ENCODE data around the gene NAPSA.

NAPSA gene

GRCh38 chr19:50371914-50372475, 6.6 kb upstream of the NAPSA start:
- Histone ChIP-seq H3K9me3 (replicated peaks; ENCODE audit: low read length) (no peaks in the 10 kb centered on the region), H3K4me1 (ENCODE audit: control insufficient read depth, insufficient read depth, low read length) (peaks cover 4% of the 10 kb centered on the region), H3K4me3 (ENCODE audit: low read length) (no peak overlapping the region), H3K9ac (ENCODE audit: low read depth, low read length) (no peak overlapping the region), H3K27me3 (ENCODE audit: control insufficient read depth, insufficient read depth, low read length) (no peaks in the 10 kb centered on the region), H3K4me2 (ENCODE audit: low read length) (no peak overlapping the region), H3K36me3 (ENCODE audit: insufficient read depth, low read length) (no peaks in the 10 kb centered on the region)

DNA sequence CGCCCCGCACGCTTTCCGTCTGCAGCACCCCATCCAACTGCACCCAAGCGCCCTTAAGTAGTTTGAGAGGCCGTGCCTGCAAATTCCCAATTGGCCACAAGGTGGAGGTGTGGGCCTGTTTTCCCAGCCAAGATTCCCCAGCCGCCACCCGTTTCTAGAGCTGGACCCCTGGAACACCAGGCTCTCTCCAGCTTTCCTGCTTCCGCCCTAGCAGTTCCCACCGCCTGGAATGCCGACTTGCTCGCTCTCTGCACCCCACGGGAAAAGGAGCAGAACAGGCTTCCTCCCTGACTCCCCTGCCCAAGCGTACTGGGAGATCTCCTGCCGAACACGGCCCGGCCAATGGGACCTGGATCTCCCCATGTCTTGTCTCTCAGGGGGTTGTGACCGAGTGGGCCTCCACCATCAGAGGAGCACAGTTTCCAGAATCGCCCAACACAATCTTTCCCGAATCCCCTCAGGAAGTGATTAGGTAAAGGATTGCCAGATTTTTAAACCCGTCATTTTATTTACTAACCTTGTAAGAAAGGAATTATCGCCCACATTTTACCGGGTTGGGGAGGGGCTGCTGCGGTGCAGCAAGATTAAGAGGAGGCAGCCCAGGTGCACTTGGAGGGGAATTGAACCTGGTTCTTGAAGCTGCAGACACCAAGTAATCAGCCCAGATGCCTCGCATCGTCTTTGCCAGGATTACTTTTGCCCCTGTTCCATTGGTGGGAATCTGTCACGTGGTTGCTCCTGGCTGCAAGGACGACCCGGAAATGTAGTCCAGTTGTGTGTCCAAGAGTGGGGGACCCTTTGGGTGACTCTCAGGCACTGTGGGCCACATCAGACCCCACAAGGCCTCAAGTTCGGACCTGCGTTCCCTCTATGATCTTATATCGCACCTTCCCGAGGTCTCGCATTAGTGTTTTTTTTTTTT, 3.5 kb upstream of the NAPSA start:
- Histone ChIP-seq H3K36me3 (ENCODE audit: insufficient read depth, low read length) (no peaks in the 10 kb centered on the region), H3K27me3 (ENCODE audit: control insufficient read depth, insufficient read depth, low read length) (no peaks in the 10 kb centered on the region), H3K9me3 (replicated peaks; ENCODE audit: low read length) (no peaks in the 10 kb centered on the region), H3K4me1 (ENCODE audit: control insufficient read depth, insufficient read depth, low read length) (peaks cover 4% of the 10 kb centered on the region), H3K9ac (ENCODE audit: low read depth, low read length) (peak overlapping the region; percentile 86), H3K4me3 (ENCODE audit: low read length) (peak overlapping the region; percentile 91), H3K4me2 (ENCODE audit: low read length) (peak overlapping the region; percentile 94)

GRCh38 chr19:50362656-50363424, 2.6 kb downstream of the NAPSA start:
- H3K4me1 ChIP-seq (ENCODE audit: control insufficient read depth, insufficient read depth, low read length), result peaks cover 4% of the 10 kb centered on the region
- no peak overlapping the region for H3K9ac ChIP-seq (ENCODE audit: low read depth, low read length)
- no peak overlapping the region for H3K4me3 ChIP-seq (ENCODE audit: low read length)
- H3K36me3 ChIP-seq (ENCODE audit: insufficient read depth, low read length), result no peaks in the 10 kb centered on the region
- no peaks in the 10 kb centered on the region for H3K27me3 ChIP-seq (ENCODE audit: control insufficient read depth, insufficient read depth, low read length)
- no peak overlapping the region for H3K4me2 ChIP-seq (ENCODE audit: low read length)
- H3K9me3 ChIP-seq (replicated peaks; ENCODE audit: low read length), result no peaks in the 10 kb centered on the region

GRCh38 chr19:50362030-50362412, 3.4 kb downstream of the NAPSA start:
- Histone ChIP-seq H3K27me3 (ENCODE audit: control insufficient read depth, insufficient read depth, low read length) (no peaks in the 10 kb centered on the region), H3K4me3 (ENCODE audit: low read length) (no peak overlapping the region), H3K9ac (ENCODE audit: low read depth, low read length) (no peak overlapping the region), H3K36me3 (ENCODE audit: insufficient read depth, low read length) (no peaks in the 10 kb centered on the region), H3K9me3 (replicated peaks; ENCODE audit: low read length) (no peaks in the 10 kb centered on the region), H3K4me2 (ENCODE audit: low read length) (no peak overlapping the region), H3K4me1 (ENCODE audit: control insufficient read depth, insufficient read depth, low read length) (peaks cover 11% of the 10 kb centered on the region)

- Histone ChIP-seq H3K4me2 (ENCODE audit: low read length) (no peak overlapping the region), H3K9ac (ENCODE audit: low read depth, low read length) (no peak overlapping the region), H3K27me3 (ENCODE audit: control insufficient read depth, insufficient read depth, low read length) (no peaks in the 10 kb centered on the region), H3K4me3 (ENCODE audit: low read length) (no peak overlapping the region), H3K36me3 (ENCODE audit: insufficient read depth, low read length) (no peaks in the 10 kb centered on the region), H3K9me3 (replicated peaks; ENCODE audit: low read length) (no peaks in the 10 kb centered on the region), H3K4me1 (ENCODE audit: control insufficient read depth, insufficient read depth, low read length) (peaks cover 11% of the 10 kb centered on the region)
These were observed 4.0 kb downstream of the NAPSA start for GRCh38 chr19:50361290-50362029.

DNA sequence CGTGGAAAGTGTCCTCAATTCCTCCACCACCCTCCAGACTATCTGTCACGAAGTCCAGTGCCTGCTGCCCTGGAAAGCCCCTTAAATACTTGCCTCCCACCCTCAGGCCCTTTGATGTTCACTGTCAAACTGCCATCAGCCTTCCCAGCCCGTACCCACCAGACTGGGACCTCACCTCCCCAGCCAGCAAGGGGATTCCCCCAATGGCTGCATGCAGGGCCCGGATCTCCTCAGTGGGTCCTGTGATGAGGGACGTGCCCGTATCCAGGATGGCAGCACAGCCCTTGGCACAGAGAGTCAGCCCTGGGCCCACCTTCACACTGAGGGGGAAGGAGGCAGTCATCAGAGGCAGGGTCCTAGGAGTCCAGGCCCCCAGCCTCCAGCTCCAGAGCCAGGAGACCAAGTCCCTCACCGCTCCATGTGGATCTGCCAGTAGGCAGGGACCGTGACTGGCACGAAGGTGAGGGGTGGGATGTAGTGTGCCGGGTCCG, 6.1 kb downstream of the NAPSA start:
- Histone ChIP-seq H3K4me2 (ENCODE audit: low read length) (no peak overlapping the region), H3K4me1 (ENCODE audit: control insufficient read depth, insufficient read depth, low read length) (peaks cover 11% of the 10 kb centered on the region), H3K9me3 (replicated peaks; ENCODE audit: low read length) (no peaks in the 10 kb centered on the region), H3K27me3 (ENCODE audit: control insufficient read depth, insufficient read depth, low read length) (no peaks in the 10 kb centered on the region), H3K36me3 (ENCODE audit: insufficient read depth, low read length) (no peaks in the 10 kb centered on the region), H3K9ac (ENCODE audit: low read depth, low read length) (no peak overlapping the region), H3K4me3 (ENCODE audit: low read length) (no peak overlapping the region)

DNA sequence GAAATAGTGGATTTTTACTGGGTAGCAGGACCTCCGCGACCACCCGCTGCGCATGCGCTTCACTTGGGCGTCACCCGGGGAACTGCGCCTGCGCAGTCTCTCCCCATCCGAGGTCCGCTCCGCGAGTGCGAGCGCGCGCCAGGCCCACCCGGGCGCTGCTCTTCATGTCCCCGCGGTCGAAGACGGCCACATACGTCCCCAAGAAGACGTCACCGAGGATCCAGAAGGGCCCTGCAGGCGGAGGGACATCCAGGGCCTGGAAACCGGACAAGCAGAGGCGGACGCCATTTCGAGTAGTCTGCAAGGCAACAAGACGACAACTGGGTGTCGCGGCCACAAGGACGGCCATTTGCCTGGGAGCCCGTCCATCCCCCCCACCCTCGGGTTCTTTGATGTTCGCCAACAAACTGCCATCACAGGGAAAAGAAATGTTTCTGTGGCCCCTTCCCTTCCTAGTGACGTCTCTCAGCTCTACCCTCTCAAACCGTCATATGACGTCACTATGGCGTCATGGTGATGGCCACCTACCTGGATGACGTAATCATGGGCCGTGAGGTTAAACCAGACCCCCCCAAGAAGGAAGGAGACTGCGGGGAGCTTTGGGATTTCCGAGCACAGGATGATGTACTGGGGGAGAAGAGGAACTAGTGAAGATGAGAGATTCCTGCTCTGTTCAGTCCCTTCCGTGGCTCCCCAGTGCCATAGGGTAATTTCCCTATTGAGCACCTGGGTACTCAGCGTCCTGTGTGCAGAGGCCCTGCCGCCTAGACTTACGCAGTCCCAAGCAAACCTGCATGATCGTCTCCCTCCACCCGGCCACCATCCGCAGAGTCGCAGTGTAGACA, 6.7 kb downstream of the NAPSA start:
- Histone ChIP-seq H3K9me3 (replicated peaks; ENCODE audit: low read length) (no peaks in the 10 kb centered on the region), H3K9ac (ENCODE audit: low read depth, low read length) (peak overlapping the region; percentile 66), H3K4me1 (ENCODE audit: control insufficient read depth, insufficient read depth, low read length) (peaks cover 11% of the 10 kb centered on the region), H3K27me3 (ENCODE audit: control insufficient read depth, insufficient read depth, low read length) (no peaks in the 10 kb centered on the region), H3K36me3 (ENCODE audit: insufficient read depth, low read length) (no peaks in the 10 kb centered on the region), H3K4me2 (ENCODE audit: low read length) (peak overlapping the region; percentile 94), H3K4me3 (ENCODE audit: low read length) (peak overlapping the region; percentile 68)

GRCh38 chr19:50357178-50358100, 8.0 kb downstream of the NAPSA start:
- no peaks in the 10 kb centered on the region for H3K27me3 ChIP-seq (ENCODE audit: control insufficient read depth, insufficient read depth, low read length)
- no peaks in the 10 kb centered on the region for H3K36me3 ChIP-seq (ENCODE audit: insufficient read depth, low read length)
- H3K9ac ChIP-seq (ENCODE audit: low read depth, low read length), result peak overlapping the region; percentile 65
- peak overlapping the region; percentile 94 for H3K4me2 ChIP-seq (ENCODE audit: low read length)
- peaks cover 11% of the 10 kb centered on the region for H3K4me1 ChIP-seq (ENCODE audit: control insufficient read depth, insufficient read depth, low read length)
- H3K4me3 ChIP-seq (ENCODE audit: low read length), result peak overlapping the region; percentile 68
- H3K9me3 ChIP-seq (replicated peaks; ENCODE audit: low read length), result no peaks in the 10 kb centered on the region

DNA sequence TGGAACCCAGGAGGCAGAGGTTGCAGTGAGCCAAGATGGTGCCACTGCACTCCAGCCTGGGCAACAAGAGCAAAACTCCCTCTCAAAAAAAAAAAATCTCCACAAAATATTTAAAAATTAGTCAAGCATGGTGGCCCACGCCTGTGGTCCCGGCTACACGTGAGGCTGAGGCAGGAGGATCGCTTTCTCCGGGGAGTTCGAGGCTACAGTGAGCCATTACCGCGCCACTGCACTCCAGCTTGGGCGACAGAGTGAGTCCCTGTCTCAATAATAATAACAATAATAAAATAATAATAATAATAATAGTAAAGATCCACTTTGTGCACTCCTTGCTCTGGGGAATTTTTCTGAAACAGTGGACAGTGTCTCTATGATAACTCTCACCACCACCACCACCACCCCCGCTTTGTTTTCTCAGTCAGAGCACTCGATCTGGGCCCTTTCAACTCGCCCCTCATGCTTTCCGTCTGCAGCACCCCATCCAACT, 8.7 kb downstream of the NAPSA start:
- H3K4me3 ChIP-seq (ENCODE audit: low read length), result no peak overlapping the region
- peaks cover 11% of the 10 kb centered on the region for H3K4me1 ChIP-seq (ENCODE audit: control insufficient read depth, insufficient read depth, low read length)
- no peak overlapping the region for H3K9ac ChIP-seq (ENCODE audit: low read depth, low read length)
- H3K4me2 ChIP-seq (ENCODE audit: low read length), result no peak overlapping the region
- no peaks in the 10 kb centered on the region for H3K9me3 ChIP-seq (replicated peaks; ENCODE audit: low read length)
- no peaks in the 10 kb centered on the region for H3K36me3 ChIP-seq (ENCODE audit: insufficient read depth, low read length)
- peaks cover 6% of the 10 kb centered on the region for H3K27me3 ChIP-seq (ENCODE audit: control insufficient read depth, insufficient read depth, low read length)

Measured in skeletal muscle satellite cell (primary cell).